Lung (tissue), 12 donors: ENCODE data around the gene COL13A1. TPM values are rescaled to one million over a fixed set of nuclear protein-coding genes. Genes with fewer than 3 reads are reported as not detected.

Experiments
- ATAC-seq: fragments of 200-7000 bp; cut with Tn5 transposase; one replicate; pipeline ENCODE4 v1.9.1; 2020; ENCODE audit warnings: moderate number of reproducible peaks; ENCODE audit not compliant: insufficient read depth, low FRiP score
- DNase-seq, 3 donors: peaks; one replicate each; pipeline ENCODE4 v3.0.0-alpha.2; 2013 to 2017
- H3K27ac ChIP-seq, 2 donors: one replicate each; pipeline ENCODE4 v1.5.1; 2013; ENCODE audit warnings: mild to moderate bottlenecking in 2 of 2, moderate library complexity in 2 of 2, control low read depth in 1 of 2, inconsistent platforms in 1 of 2, low read depth in 1 of 2, low read length in 1 of 2
- H3K27me3 ChIP-seq, 3 donors: one replicate each; pipeline ENCODE4 v1.5.1; 2013; ENCODE audit warnings: low read length in 2 of 3; ENCODE audit not compliant: control insufficient read depth in 3 of 3, insufficient read depth in 3 of 3
- H3K36me3 ChIP-seq, 4 donors: one replicate each; pipeline ENCODE4 v1.5.1; 2013; ENCODE audit warnings: low read length in 4 of 4, mild to moderate bottlenecking in 1 of 4, moderate library complexity in 1 of 4; ENCODE audit not compliant: control insufficient read depth in 4 of 4, insufficient read depth in 4 of 4
- H3K4me1 ChIP-seq, 5 donors: one replicate each; pipeline ENCODE4 v1.5.1; 2013; ENCODE audit warnings: low read length in 5 of 5, mild to moderate bottlenecking in 2 of 5, moderate library complexity in 1 of 5; ENCODE audit not compliant: control insufficient read depth in 5 of 5, insufficient read depth in 5 of 5
- H3K4me3 ChIP-seq: one replicate; pipeline ENCODE4 v1.5.1; 2013; ENCODE audit warnings: mild to moderate bottlenecking, control low read depth, moderate library complexity
- H3K9ac ChIP-seq, 2 donors: one replicate each; pipeline ENCODE4 v1.5.1; 2013; ENCODE audit warnings: low read length in 2 of 2, control low read depth in 1 of 2; ENCODE audit not compliant: insufficient read depth in 1 of 2
- H3K9me3 ChIP-seq, 4 donors: one replicate each; pipeline ENCODE4 v1.5.1; 2013; ENCODE audit warnings: low read length in 3 of 4, mild to moderate bottlenecking in 1 of 4, moderate library complexity in 1 of 4; ENCODE audit not compliant: control insufficient read depth in 4 of 4, insufficient read depth in 3 of 4
- CTCF ChIP-seq: IDR thresholded peaks from 2 replicates; pipeline ENCODE4 v1.5.1; 2012; ENCODE audit warnings: mild to moderate bottlenecking; ENCODE audit errors: control extremely low read depth, extremely low read depth
- WGBS, 2 donors: extraction: QIAGEN DNeasy Blood & Tissue Kit; methylation state at CpG; one replicate each; pipeline ENCODE4 v1.1.7; 2013; 5-methylcytosine and 5-hydroxymethylcytosine counted together
- polyA plus RNA-seq, 2 donors: library from polyadenylated mRNA; stranded (reverse); fragments of 200-250 nt; gene quantifications; one replicate each; pipeline ENCODE4 v1.2.1, GENCODE V29; 2013
- total RNA-seq, 2 donors: library from RNA; depleted of rRNA in 1 of 2; stranded (reverse); fragments of >200 nt in 1 of 2; gene quantifications; one replicate each; pipeline ENCODE4 v1.2.1, GENCODE V29; 2014 to 2021
- donor health status: control.
- donor health status: control.
- donor health status: Bipolar disorder and iron deficiency.
- donor health status: healthy.
- donor health status: DM: yes; HTN: yes; CAD: no.

COL13A1 gene
- total and polyA plus RNA-seq, 4 donors = 2.7 to 42.1 (median 5.6) TPM

GRCh38 chr10:69916118-69916517 lies 114.4 kb downstream of the COL13A1 start:
- no peak for DNase-seq
- Histone ChIP-seq H3K4me1 (peaks cover 0 to 27% (median 10%) of the 10 kb centered on the region in 5 donors), H3K9ac (no peak overlapping the region), H3K9me3 (no peaks in the 10 kb centered on the region), H3K4me3 (no peak overlapping the region), H3K27ac (no peak overlapping the region), H3K36me3 (peaks cover 0 to 7% (median 0%) of the 10 kb centered on the region in 4 donors), H3K27me3 (no peaks in the 10 kb centered on the region)
- 69 to 76% methylated on average over 6 of the region's 6 CpGs for WGBS, 2 donors
- ATAC-seq = no peak
- no peak for TF ChIP-seq CTCF

- ATAC-seq = no peak
- 58 to 59% methylated on average over 10 to 12 of the region's 12 CpGs for WGBS, 2 donors
- TF ChIP-seq CTCF = no peak
Measured at GRCh38 chr10:69918036-69918435, 116.3 kb downstream of the COL13A1 start.

GRCh38 chr10:69919250-69919649 lies 117.5 kb downstream of the COL13A1 start:
- Histone ChIP-seq H3K9me3 (no peaks in the 10 kb centered on the region), H3K27ac (no peak overlapping the region), H3K9ac (no peak overlapping the region), H3K4me1 (peaks cover 0 to 3% (median 0%) of the 10 kb centered on the region in 5 donors), H3K36me3 (peaks cover 0 to 15% (median 2%) of the 10 kb centered on the region in 4 donors), H3K4me3 (no peak overlapping the region), H3K27me3 (no peaks in the 10 kb centered on the region)
- 0% methylated on average over 1 of the region's 1 CpG for WGBS, 2 donors
- ATAC-seq (no peak), DNase-seq (no peak)
- no peak for TF ChIP-seq CTCF

More at GRCh38 chr10:69918036-69918435, 116.3 kb downstream of the COL13A1 start:
- Histone ChIP-seq H3K27ac (no peak overlapping the region), H3K27me3 (no peaks in the 10 kb centered on the region), H3K4me1 (peaks cover 0 to 9% (median 0%) of the 10 kb centered on the region in 5 donors), H3K9me3 (no peaks in the 10 kb centered on the region), H3K36me3 (peaks cover 0 to 15% (median 2%) of the 10 kb centered on the region in 4 donors), H3K4me3 (no peak overlapping the region), H3K9ac (no peak overlapping the region)
- DNase-seq = no peak

DNA sequence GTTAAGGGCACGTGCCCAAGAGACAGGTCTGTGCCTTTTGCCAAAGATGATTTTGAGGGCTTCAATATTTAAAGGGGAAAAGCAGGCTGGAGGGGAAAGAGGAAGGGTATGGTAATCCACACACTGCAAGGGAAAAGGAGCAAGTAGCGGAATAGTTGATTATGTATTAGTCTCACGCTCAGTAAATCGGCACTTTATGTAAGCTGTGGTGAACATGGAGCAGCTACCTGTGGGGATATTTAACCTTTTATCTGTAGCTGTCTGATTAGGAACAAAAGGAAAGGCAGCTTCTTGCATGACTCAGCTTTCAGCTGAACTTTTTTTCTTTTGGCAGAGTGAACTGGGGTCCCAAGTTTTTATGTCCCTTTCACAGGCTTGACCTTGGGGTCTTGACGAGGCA lies 123.4 kb downstream of the COL13A1 start:
- TF ChIP-seq CTCF = no peak

More for the DNA sequence above, 123.4 kb downstream of the COL13A1 start:
- no peak for DNase-seq
- Histone ChIP-seq H3K4me1 (no peaks in the 10 kb centered on the region), H3K4me3 (no peak overlapping the region), H3K27me3 (no peaks in the 10 kb centered on the region), H3K36me3 (peaks cover 0 to 16% (median 3%) of the 10 kb centered on the region in 4 donors), H3K27ac (no peak overlapping the region), H3K9ac (no peak overlapping the region), H3K9me3 (peaks cover 0 to 4% (median 0%) of the 10 kb centered on the region in 4 donors)
- no peak for ATAC-seq
- WGBS, 2 donors = 66 to 74% methylated on average over 5 of the region's 5 CpGs
